Measurements from ENCODE around the gene MGAT4B.
"Not testable (repeated sequence)": the region's sequence is repeated elsewhere in the genome, so short reads cannot be mapped to it uniquely, and the experiment has no call there.

Gene MGAT4B

DNA sequence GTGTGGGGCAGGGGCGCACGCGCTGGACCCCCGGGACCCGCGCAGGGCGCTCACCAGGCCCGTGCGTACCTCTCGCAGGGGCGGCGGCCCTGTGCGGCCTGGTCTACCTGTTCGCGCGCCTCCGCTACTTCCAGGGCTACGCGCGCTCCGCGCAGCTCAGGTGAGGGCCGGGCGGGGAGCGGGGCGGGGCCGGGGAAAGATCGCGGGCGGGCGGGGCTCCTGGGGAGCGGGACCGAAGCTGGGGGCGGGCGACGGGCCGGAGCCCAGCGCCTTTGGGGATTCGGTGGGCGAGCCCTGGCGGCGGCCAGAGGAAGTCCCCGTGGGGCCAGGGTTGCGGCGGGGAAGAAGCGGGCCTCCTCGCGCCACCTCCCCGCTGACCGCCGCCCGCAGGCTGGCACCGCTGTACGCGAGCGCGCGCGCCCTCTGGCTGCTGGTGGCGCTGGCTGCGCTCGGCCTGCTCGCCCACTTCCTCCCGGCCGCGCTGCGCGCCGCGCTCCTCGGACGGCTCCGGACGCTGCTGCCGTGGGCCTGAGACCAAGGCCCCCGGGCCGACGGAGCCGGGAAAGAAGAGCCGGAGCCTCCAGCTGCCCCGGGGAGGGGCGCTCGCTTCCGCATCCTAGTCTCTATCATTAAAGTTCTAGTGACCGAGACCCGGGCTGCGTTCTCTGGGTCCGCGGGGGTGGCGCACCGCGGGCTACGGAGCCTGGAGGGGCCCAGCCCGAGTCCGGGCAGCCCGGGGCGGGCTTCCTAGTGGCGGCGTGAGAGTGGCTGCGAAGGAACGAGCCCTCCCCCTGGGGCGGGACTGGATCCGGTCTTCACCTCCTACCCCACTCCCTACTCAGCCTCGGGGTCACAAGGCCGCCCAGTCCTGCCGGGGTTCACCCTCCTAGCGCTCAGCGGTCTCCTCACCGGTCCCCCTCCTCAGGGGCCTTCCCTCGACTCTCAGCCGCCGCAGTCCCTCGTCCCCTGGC, 10.5 kb downstream of the MGAT4B start:
- peak in 50 of 58 donors; percentile 10 to 84 (median 60) for DNase-seq

- DNase-seq, result peak in 1 of 58 donors; percentile 43
These were observed 11.4 kb downstream of the MGAT4B start for GRCh38 chr5:179795049-179795862.

DNA sequence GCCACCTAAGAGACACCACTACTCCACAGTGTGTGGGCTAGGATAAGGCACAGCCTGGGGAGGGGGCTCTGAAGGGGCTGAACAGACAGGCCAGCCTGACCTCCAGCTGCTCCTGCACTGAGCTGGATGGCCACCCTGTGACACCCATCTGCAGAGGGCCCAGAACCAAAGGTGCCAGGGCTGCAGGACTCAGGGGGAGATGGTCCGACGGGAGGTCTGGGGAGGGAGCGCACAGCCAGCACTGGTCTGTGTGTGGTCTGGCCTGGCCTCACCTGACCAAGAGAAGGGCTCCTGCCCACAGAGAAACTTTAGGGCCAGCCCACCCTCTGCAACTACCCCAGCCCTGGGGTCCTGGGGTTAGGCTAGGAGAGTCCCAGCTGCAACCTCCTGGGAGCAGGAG, 12.1 kb downstream of the MGAT4B start:
- DNase-seq, result no peak

- no peak for DNase-seq
These were observed 12.5 kb downstream of the MGAT4B start for GRCh38 chr5:179794171-179794570.

DNA sequence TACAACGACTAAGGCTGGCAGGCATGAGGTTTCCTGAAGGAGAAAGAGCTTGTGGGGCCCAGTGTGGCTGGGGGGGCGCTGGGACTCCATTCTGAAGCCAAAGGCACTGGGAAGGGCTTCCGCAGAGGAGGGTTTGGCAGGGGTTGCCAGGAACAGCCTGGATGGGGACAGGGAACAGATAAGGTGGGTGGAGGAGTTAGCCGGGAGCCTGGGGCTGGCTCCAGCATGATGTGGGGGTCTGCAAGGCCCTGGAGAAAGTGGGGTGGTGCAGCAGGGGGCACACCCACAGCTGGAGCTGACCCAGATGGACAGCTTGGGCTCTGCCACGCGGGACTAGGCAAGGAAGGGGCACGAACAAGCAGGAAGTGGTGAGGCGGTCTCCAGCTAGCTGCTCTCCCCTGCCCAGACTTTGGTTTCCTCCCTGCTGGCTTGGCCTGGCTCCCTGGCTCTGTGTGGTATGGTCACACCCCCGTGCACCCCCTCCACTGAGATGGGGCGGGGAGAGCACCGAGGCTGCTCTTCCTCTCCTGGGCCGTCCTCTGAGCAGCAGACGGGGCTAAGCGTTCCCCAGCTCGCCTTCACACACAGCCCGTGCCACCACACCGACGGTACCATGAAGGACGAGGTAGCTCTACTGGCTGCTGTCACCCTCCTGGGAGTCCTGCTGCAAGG, 13.1 kb downstream of the MGAT4B start, which contains the start of gene LTC4S:
TSS of gene LTC4S (plus strand) at position 519 of the 672 bp plus-strand sequence. CDS start at position 614, 95 bp downstream.
- peak in 38 of 58 donors; percentile 25 to 68 (median 50) for DNase-seq

- peak in 2 of 58 donors; percentile 14 to 36 for DNase-seq
These were observed 13.8 kb downstream of the MGAT4B start for GRCh38 chr5:179792612-179793467.

GRCh38 chr5:179791881-179792611, 14.6 kb downstream of the MGAT4B start:
- peak in 6 of 58 donors; percentile 12 to 35 (median 28) for DNase-seq

DNA sequence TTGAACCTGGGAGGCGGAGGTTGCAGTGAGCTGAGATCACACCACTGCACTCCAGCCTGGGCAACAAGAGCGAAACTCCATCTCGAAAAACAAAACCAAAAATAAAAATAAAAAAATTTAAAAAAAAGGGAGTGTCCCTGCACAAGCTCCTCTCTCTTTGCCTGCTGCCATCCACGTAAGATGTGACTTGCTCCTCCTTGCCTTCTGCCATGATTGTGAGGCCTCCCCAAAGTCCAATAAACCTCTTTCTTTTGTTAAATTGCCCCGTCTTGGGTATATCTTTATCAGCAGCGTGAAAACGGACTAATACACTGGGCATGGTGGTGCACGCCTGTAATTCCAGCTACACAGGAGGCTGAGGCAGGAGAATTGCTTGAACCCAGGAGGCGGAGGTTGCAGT, 17.4 kb downstream of the MGAT4B start:
- DNase-seq, result not testable (repeated sequence)

- DNase-seq, result no peak
These were observed 18.3 kb downstream of the MGAT4B start for GRCh38 chr5:179788193-179788854.

DNA sequence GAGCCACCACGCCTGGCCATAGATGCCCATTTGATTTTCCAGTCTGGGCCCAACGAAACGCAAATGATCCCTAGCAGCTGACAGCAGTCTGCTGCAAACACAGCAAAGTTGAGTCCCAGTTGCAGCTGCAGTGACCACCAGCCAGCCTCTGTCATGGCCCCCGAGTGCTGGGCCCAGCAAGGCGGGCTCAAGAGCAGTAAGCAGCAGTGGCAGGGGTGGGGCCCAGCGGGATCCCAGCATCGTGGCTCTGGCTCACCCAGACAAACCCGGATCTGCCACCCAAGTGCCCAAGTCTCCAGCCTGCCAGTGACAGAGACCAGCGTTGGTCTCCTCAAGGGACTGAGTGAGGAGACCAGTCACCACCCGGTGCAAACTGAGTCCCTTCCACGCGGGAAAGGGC, 19.8 kb downstream of the MGAT4B start:
- no peak for DNase-seq

- no peak for DNase-seq
These were observed 23.5 kb downstream of the MGAT4B start for GRCh38 chr5:179783128-179783527.

DNA sequence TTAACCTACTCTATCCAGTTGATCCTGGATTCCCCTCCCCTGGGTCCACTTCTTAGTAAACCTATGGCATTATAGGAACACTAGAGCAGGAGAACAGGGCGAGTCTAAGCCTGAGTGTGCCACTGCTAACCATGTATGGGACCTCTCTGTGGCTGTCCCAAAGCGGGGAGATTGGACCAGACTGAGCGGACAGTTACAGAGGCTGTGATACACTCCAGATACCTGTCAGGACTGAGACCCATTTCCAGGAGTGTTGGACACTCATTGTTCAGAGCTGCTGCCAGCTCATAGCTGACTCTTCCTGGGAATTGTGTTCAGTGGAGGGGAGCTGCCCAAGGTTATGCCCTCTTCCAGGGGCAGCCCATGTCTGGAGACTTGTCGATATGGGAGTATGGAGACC, 24.8 kb downstream of the MGAT4B start:
- DNase-seq, result no peak

GRCh38 chr5:179780362-179780761, 26.3 kb downstream of the MGAT4B start:
- no peak for DNase-seq

DNA sequence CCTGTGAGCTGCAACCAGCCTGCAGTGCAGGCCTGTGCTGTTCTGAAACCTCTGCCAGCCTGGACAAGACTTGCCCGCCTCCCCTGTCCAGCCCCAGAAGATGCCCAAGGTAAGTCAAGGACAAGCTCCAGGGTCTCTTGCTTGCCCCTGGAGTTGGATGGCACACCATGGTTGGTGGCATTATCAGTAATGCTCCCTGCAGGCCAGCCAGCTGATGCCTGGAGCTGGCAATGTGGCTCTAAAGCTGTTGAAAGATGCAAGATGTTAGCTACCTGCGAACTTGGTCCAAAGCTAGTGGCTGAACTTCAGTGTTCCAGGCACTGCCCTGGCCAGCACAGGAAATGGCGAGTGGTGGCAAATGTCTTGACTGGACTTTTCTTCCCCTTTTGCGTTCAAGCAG, 26.8 kb downstream of the MGAT4B start:
- no peak for DNase-seq

- DNase-seq, result no peak
These were observed 28.1 kb downstream of the MGAT4B start for GRCh38 chr5:179778591-179778990.

- no peak for DNase-seq
These were observed 28.8 kb downstream of the MGAT4B start for GRCh38 chr5:179777909-179778308.

DNA sequence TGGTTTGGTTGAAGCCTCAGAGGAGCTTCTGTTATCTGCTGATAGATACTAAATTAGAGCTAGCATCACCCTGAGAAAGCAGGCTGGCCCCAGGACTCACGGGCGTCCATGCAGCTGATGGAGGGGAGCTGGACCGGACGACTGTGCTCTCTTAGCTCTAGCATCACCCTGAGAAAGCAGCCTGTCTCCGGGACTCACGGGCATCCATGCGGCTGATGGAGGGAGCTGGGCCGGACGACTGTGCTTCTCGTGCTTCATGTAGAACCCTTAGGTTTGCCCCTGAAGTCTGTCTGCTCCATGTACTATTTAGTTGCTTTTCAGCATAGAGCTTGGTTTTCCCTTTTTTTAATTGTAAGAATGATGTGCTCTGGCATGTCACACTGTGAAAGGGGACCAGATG, 29.2 kb downstream of the MGAT4B start:
- no peak for DNase-seq

DNA sequence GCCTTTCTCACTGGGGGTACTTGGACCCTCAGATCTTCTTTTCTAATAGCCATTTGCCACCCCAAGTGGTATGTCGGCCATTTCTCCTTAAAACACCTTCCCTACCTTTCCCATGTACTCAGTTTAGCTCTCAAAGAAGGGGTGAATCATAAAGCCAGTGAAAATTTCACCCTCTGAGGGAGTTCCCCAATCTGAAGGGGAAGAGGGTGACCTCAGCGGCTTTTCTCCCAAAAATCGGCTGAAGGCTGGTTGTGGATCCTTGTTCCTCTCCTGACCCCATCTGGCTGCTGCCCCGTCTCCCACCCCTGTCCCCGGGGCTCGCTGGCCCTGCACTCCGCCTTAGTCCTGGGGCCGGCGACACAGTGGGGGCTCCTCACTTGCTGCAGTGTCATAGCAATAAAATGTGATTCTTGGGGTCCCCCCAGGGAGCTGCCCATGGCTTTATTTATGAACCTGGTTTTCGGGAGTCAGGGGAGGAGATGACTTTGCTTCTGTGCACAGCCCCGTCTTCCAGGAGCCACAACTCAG, 30.2 kb downstream of the MGAT4B start:
- DNase-seq, result no peak

GRCh38 chr5:179774442-179774841, 32.2 kb downstream of the MGAT4B start:
- DNase-seq, result no peak

Measured in anterior cingulate cortex (tissue), 58 donors.